IPS-18a (cell line): ENCODE measurements around the gene EFHD2.
"Not testable (repeated sequence)": the region's sequence is repeated elsewhere in the genome, so short reads cannot be mapped to it uniquely, and the experiment has no call there.

Experiments used
- H3K27ac ChIP-seq: one replicate; pipeline ENCODE4 v1.5.1; 2013; ENCODE audit warnings: low read length
- H3K27me3 ChIP-seq: one replicate; pipeline ENCODE4 v1.6.1; 2013; ENCODE audit warnings: mild to moderate bottlenecking, low read length; ENCODE audit not compliant: control insufficient read depth, insufficient read depth
- H3K36me3 ChIP-seq: one replicate; pipeline ENCODE4 v1.6.1; 2013; ENCODE audit warnings: low read depth, low read length; ENCODE audit not compliant: control insufficient read depth
- H3K4me1 ChIP-seq: one replicate; pipeline ENCODE4 v1.6.1; 2013; ENCODE audit warnings: low read depth, low read length; ENCODE audit not compliant: control insufficient read depth
- H3K4me3 ChIP-seq: one replicate; pipeline ENCODE4 v1.5.1; 2013; ENCODE audit warnings: low read length
- H3K9ac ChIP-seq: one replicate; pipeline ENCODE4 v1.6.1; 2013; ENCODE audit warnings: mild to moderate bottlenecking, low read length, moderate library complexity
- H3K9me3 ChIP-seq: one replicate; pipeline ENCODE4 v1.6.1; 2013; ENCODE audit warnings: low read depth, low read length; ENCODE audit not compliant: control insufficient read depth

The EFHD2 gene

DNA sequence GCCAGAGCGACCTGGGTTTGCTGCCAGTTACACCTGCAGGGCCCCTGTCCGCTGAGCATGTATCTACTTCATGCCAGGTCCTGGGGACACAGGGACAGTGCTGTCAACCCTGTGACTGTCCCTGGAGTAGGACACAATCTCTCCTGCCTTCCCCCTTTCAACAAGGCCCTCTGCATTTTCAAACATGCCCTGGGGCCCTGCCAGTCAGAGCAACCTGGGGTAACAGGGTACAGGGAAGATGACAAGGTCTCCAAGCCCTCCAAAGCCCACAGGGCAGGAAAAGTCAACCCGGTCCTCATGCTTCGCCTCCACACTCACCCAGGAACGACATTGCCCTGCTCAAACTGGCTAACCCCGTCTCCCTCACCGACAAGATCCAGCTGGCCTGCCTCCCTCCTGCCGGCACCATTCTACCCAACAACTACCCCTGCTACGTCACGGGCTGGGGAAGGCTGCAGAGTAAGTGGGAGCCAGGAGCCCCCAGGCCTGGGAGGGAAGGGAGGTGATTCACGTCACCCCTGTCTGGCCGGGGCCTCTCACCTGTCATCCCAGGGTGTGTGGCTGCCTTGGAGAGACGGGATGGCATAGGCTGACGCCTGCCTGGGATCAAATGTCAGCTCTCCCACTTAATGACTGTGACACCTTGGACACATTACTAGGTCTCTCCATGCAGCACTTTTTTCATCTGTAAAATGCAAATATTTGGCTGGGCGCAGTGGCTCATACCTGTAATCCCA is 53.5 kb downstream of the EFHD2 start:
- H3K36me3 ChIP-seq, H3K4me1 ChIP-seq, H3K27me3 ChIP-seq, H3K4me3 ChIP-seq, H3K9ac ChIP-seq, H3K27ac ChIP-seq, H3K9me3 ChIP-seq: not testable (repeated sequence)

DNA sequence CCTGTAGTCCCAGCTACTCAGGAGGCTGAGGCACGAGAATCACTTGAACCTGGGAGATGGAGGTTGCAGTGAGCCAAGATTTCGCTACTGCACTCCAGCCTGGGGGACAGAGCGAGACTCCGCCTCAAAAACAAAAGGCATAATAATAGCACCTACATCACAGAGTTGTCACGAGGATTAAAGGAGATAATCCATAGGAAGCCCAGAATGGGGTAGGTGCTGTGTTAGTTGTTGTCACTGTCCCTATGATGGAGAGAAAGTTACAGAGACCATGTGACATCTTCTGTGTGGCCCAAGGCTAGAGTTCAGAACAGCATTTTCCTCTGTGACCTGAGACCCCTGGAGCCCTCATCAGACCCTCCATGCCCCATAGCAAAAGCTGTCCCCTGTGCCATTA is 54.2 kb downstream of the EFHD2 start:
- not testable (repeated sequence) for H3K27ac ChIP-seq

DNA sequence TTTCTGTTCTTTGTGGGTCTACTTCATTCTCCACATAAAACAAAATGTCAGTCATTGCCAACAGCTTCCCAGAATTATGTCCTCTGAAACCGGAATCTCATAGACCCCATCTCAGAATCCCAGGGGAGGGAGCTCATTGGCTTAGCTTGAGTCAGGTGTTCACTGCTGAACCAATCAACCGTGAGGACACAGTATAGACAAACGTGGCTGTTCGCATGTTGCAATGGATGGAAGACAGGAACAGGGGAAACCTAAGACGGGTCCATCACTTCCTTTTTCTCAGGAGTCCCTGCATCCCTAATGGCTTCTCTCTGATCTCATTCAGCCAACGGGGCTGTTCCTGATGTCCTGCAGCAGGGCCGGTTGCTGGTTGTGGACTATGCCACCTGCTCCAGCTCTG is 56.0 kb downstream of the EFHD2 start:
- Histone ChIP-seq H3K9ac (no peak overlapping the region), H3K4me1 (no peaks in the 10 kb centered on the region), H3K4me3 (no peak overlapping the region), H3K36me3 (no peaks in the 10 kb centered on the region), H3K27ac (no peak overlapping the region), H3K27me3 (no peaks in the 10 kb centered on the region), H3K9me3 (no peaks in the 10 kb centered on the region)

More for the DNA sequence above, 54.2 kb downstream of the EFHD2 start:
- H3K9me3 ChIP-seq, H3K4me1 ChIP-seq, H3K36me3 ChIP-seq, H3K4me3 ChIP-seq, H3K27me3 ChIP-seq, H3K9ac ChIP-seq: not testable (repeated sequence)

DNA sequence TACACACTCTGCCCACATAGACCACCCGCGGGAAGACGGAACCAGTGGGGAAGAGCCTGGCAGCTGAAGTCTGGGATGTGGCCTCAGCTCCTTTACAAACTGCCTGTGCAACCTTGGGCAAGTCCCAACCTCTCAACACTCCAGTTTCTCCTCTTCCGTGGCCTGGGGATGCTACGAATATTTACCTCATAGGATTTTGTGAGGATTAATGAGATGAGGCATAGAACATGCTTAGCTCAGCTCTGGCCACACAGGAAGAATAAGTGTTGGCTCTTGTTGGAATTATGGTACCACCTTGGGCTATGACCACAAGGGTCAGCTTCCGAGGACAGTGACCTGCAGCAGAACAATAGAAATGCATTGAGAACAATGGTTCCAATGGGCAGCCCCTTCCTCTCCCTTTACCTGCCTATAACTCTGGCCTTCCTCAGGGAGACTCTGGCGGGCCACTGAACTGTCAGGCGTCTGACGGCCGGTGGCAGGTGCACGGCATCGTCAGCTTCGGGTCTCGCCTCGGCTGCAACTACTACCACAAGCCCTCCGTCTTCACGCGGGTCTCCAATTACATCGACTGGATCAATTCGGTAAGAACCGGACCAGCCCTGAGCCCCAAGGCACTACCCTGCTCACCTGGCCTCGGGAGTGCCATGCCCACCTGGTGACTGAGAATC is 57.4 kb downstream of the EFHD2 start:
- H3K9me3 ChIP-seq, H3K4me1 ChIP-seq, H3K27ac ChIP-seq, H3K9ac ChIP-seq, H3K36me3 ChIP-seq, H3K27me3 ChIP-seq, H3K4me3 ChIP-seq: not testable (repeated sequence)

DNA sequence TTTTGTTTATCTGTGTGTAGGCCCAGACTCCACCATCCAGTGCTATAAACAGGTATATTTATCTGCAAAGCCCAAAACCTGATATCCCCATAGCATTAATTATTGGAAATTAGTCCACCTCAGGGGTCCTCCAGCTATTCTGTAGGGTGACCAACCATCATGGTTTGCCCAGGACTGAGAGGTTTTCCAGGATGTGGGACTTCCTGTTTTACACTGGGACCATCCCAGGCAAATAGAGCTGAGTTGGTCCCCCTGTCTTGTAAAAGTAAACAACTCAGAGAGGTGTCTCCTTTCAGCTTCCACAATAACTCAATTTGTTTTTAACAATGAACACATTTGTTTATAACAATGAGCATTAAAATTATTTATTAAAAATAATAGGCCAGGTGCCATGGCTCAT is 58.5 kb downstream of the EFHD2 start:
- H3K27me3 ChIP-seq, result no peaks in the 10 kb centered on the region
- no peaks in the 10 kb centered on the region for H3K36me3 ChIP-seq
- no peaks in the 10 kb centered on the region for H3K9me3 ChIP-seq
- H3K27ac ChIP-seq, result no peak overlapping the region
- H3K4me3 ChIP-seq, result no peak overlapping the region
- H3K9ac ChIP-seq, result no peak overlapping the region
- no peaks in the 10 kb centered on the region for H3K4me1 ChIP-seq

DNA sequence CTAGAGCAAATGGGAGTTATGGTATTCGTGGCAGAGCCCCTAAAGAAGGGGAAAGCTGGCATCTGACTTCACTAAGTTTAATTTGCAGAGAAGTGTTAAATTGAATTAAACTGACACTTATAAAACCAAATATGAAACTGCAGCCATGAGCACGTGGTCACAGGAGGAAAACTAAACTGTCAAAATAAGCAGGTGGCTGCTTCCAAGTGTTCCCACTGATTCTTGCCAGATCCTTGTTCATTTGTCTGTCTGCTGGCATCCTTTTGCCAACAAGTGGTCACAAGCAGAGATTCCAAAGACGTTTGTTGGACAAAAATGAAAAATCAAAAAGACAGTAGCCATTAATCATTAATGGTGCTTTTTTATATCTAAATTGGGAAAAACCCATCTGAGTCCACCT is 59.7 kb downstream of the EFHD2 start:
- Histone ChIP-seq H3K36me3 (no peaks in the 10 kb centered on the region), H3K9me3 (no peaks in the 10 kb centered on the region), H3K4me3 (no peak overlapping the region), H3K27ac (no peak overlapping the region), H3K4me1 (no peaks in the 10 kb centered on the region), H3K9ac (no peak overlapping the region), H3K27me3 (no peaks in the 10 kb centered on the region)

DNA sequence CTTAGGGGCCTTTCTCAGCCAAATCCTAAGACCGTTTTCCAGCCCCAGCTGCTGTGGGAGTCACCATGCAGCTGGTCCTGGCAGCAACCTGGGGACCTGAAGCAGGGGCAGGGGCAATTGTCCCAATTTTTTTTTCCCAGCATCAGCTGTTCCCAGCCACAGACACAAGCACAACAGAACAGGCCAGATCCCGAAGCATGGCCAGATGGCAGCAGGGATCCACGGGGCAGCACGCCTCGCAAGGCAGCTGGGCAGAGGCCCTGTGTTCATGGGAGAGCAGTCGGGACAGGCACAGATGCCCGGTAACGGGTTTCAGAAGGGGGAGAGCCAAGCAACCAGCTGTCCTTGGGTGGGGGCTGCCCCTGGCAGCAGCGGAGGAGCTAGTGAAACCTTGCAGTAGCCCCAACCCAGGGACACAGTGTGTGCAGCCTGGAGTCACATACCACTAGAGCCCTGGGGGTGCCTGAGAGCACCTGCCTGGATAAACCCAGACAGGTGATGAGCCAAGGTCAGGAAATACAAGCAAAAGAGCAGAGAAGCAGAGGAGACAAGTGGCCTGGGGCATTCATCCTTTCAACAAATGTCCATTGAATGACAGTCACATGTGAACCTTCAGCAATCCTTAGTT is 60.2 kb downstream of the EFHD2 start:
- H3K36me3 ChIP-seq, H3K4me1 ChIP-seq, H3K27me3 ChIP-seq, H3K9ac ChIP-seq, H3K4me3 ChIP-seq, H3K27ac ChIP-seq, H3K9me3 ChIP-seq: not testable (repeated sequence)

DNA sequence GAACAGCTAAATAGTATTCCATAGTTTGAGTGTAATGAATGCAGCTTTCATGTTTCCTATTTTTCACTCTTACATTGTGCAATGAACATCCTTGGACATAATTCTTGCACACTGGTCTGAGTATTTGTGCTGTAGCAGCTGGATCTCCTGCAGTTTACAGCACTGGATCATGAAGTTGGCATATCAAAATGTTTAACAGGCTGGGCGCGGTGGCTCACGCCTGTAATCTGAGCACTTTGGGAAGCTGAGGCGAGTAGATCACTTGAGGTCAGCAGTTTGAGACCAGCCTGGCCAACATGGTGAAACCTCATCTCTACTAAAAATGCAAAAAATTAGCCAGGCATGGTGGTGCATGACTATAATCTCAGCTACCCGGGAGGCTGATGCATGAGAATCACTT is 61.4 kb downstream of the EFHD2 start:
- not testable (repeated sequence) for H3K9ac ChIP-seq, H3K4me1 ChIP-seq, H3K36me3 ChIP-seq, H3K9me3 ChIP-seq, H3K27me3 ChIP-seq, H3K4me3 ChIP-seq, H3K27ac ChIP-seq

DNA sequence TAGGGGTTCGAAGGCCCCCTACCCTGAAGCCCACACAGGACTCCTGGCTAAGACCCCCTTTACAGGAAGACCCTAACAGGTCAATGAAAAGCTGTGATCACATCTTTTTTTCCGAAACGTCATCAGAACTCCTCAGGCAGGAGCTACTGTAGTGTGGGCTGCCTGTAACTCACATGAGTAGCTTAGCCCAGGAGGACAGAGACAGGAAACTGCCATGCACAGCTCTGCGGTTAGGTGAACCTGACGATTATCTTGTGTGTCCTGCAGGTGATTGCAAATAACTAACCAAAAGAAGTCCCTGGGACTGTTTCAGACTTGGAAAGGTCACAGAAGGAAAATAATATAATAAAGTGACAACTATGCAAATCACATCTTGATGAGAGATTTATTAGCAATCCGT is 62.0 kb downstream of the EFHD2 start:
- H3K9me3 ChIP-seq, H3K4me1 ChIP-seq, H3K36me3 ChIP-seq, H3K27ac ChIP-seq, H3K9ac ChIP-seq, H3K27me3 ChIP-seq, H3K4me3 ChIP-seq: not testable (repeated sequence)

DNA sequence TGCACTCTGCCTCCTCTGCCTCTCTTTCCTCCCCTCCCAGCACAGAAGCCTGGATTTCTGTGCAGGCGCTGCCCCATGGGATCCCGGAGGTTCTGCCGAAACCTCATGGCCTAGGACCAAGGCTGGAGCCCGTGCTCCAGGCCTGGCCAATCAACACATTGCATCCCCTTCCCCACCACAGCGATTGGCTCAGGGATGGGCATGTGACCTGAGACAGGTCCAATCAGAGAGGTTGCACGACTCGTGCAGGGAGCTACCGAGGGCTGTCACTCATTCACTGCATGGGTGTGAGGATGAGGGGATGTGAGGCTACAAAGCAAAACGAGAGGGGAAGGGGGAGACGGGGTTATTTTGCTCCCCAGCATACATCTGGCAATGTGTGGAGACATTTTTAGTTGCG is 62.9 kb downstream of the EFHD2 start:
- no peaks in the 10 kb centered on the region for H3K36me3 ChIP-seq
- H3K27me3 ChIP-seq, result no peaks in the 10 kb centered on the region
- no peaks in the 10 kb centered on the region for H3K9me3 ChIP-seq
- H3K9ac ChIP-seq, result no peak overlapping the region
- H3K4me3 ChIP-seq, result no peak overlapping the region
- no peaks in the 10 kb centered on the region for H3K4me1 ChIP-seq
- no peak overlapping the region for H3K27ac ChIP-seq

DNA sequence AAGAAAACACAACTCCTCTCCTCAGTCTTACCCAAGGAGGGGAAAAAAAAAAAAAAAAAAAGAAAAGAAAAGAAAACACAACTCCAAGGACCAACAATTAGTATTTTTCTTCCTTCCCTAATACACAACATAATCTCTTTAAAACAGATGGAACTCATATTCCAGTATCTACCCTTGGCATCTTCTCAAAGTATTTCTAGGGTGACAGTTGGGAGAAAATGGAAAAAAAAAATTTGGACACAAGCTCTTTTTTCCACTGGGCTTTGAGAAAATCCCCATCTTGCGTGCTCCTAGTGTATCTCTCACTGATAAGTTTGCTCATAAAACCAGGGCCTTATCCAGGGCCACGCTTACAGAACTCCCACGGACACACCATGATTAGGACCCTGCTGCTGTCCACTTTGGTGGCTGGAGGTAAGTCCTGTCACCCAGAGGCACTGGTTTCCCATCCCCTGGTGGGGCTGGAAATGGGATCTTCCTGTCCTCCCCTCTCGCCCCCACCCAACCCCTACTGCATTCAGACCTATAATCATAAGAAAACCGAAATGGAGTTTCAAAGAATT is 66.1 kb downstream of the EFHD2 start, which contains the start of gene CELA2B:
Gene CELA2B (plus strand): TSS at position 353 of the 563 bp plus-strand sequence. CDS start 22 bp downstream, at position 375.
- Histone ChIP-seq H3K4me1 (no peaks in the 10 kb centered on the region), H3K9me3 (no peaks in the 10 kb centered on the region), H3K27ac (no peak within 1 kb of the TSS), H3K4me3 (no peak within 1 kb of the TSS), H3K27me3 (no peaks in the 10 kb centered on the region), H3K9ac (no peak within 1 kb of the TSS), H3K36me3 (no peaks in the 10 kb centered on the region)
